ENCODE data around the gene ICA1L.

Gene ICA1L

DNA sequence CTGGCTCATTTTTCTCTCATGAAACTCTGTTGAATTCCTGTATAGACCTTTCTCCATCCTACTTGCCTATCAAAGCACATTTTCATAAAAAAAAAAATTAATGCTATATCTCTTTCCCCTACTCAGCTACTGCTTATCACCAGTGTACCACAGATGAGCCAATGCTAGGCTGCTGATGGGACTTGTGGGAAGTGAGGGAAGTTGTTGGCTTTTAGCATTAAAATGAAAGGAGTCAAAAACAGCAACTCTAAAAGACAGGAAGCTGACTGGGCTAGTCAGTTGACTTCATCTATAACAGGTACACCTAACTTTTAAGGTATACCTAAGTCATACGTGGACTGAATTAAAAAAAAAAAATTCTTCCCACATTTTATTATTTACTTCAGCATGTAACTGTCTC, 134.7 kb downstream of the ICA1L start:
- no peak for DNase-seq (ENCODE audit: low spot score)

- no peak for DNase-seq (ENCODE audit: low spot score)
Observed at GRCh38 chr2:202726070-202726469, 145.5 kb downstream of the ICA1L start.

GRCh38 chr2:202723746-202724145, 147.8 kb downstream of the ICA1L start:
- DNase-seq (ENCODE audit: low spot score): no peak

Data from AG08395 (cell line).